Fibroblast of mammary gland (primary cell): ENCODE measurements around the gene ZSCAN20.

Source experiments
- DNase-seq: peaks from one replicate; pipeline ENCODE4 v3.0.0-alpha.2; 2010; ENCODE audit warnings: low read depth
- H3K4me3 ChIP-seq: 2 replicates; pipeline ENCODE4 v1.5.1; 2011; ENCODE audit warnings: low read depth, mild to moderate bottlenecking, low read length, moderate library complexity; ENCODE audit not compliant: control insufficient read depth
- CTCF ChIP-seq: conservative IDR thresholded peaks from 2 replicates; pipeline ENCODE4 v1.5.1; 2011; ENCODE audit warnings: low read depth, low read length, inconsistent platforms; ENCODE audit not compliant: control insufficient read depth, insufficient read depth

The ZSCAN20 gene

GRCh38 chr1:33435096-33435820, 37.2 kb upstream of the ZSCAN20 start:
- no peak for TF ChIP-seq CTCF
- DNase-seq = peak; percentile 97
- H3K4me3 ChIP-seq = no peak overlapping the region

- no peak for TF ChIP-seq CTCF
- DNase-seq = no peak
- H3K4me3 ChIP-seq = no peak overlapping the region
These were observed 35.7 kb upstream of the ZSCAN20 start for GRCh38 chr1:33436557-33437285.

- TF ChIP-seq CTCF = no peak
- H3K4me3 ChIP-seq = no peak overlapping the region
- no peak for DNase-seq
These were observed 33.9 kb upstream of the ZSCAN20 start for GRCh38 chr1:33438364-33439160.

GRCh38 chr1:33439662-33440061, 32.8 kb upstream of the ZSCAN20 start:
- no peak overlapping the region for H3K4me3 ChIP-seq
- no peak for TF ChIP-seq CTCF
- no peak for DNase-seq

- DNase-seq = no peak
- TF ChIP-seq CTCF = no peak
- H3K4me3 ChIP-seq = no peak overlapping the region
These were observed 31.2 kb upstream of the ZSCAN20 start for GRCh38 chr1:33441088-33441745.

GRCh38 chr1:33442141-33442540, 30.3 kb upstream of the ZSCAN20 start:
- TF ChIP-seq CTCF = no peak
- DNase-seq = peak; percentile 58
- no peak overlapping the region for H3K4me3 ChIP-seq
